ENCODE measurements around the gene CLTA. TPM values are rescaled to one million over a fixed set of nuclear protein-coding genes. Genes with fewer than 3 reads are reported as not detected.

CLTA gene
- total RNA-seq, 1 experiment from 2014 or later = 195 TPM

GRCh38 chr9:36142510-36143244, 48.0 kb upstream of the CLTA start:
- H2BK20ac ChIP-seq (ENCODE audit: low read depth, low read length, poor library complexity, severe bottlenecking) = no peak overlapping the region
- H3K27me3 Mint-ChIP-seq (ENCODE audit: low read depth) = peaks cover 58% of the 10 kb centered on the region
- no peak for TF ChIP-seq CTCF (conservative IDR thresholded peaks at IDR 0.05)
- H3K27me3 ChIP-seq (ENCODE audit: insufficient read depth, low read length) = peaks cover 12% of the 10 kb centered on the region
- H3K14ac ChIP-seq (ENCODE audit: insufficient read depth, low read length) = no peak overlapping the region
- no peak overlapping the region for H2AFZ ChIP-seq (ENCODE audit: low read length)
- H3K79me1 ChIP-seq (ENCODE audit: insufficient read depth, low read depth, low read length, poor library complexity, severe bottlenecking) = no peaks in the 10 kb centered on the region
- H3K4me3 Mint-ChIP-seq = no peak overlapping the region
- DNase-seq = no peak
- no peak overlapping the region for H2AK5ac ChIP-seq (ENCODE audit: insufficient read length, low read length)
- H3K36me3 Mint-ChIP-seq (ENCODE audit: insufficient read depth in 1 of 3, low read depth in 3 of 3) = peaks cover 13 to 19% (median 17%) of the 10 kb centered on the region in 3 experiments; a peak in 6 of 7 replicates
- no peak overlapping the region for H4K8ac ChIP-seq (replicated peaks; ENCODE audit: insufficient read length, low read depth, low read length)
- no peak overlapping the region for H4K5ac ChIP-seq (ENCODE audit: insufficient read length, low read depth, low read length)
- H2BK15ac ChIP-seq (ENCODE audit: low read depth, low read length) = no peak overlapping the region
- H3K79me2 ChIP-seq (ENCODE audit: insufficient read depth, low read length) = no peaks in the 10 kb centered on the region
- no peaks in the 10 kb centered on the region for H3K23me2 ChIP-seq (ENCODE audit: insufficient read length, low read depth, low read length, poor library complexity, severe bottlenecking)
- no peaks in the 10 kb centered on the region for H3K9me3 ChIP-seq (ENCODE audit: control insufficient read depth, low read depth, low read length)
- peaks cover 12 to 13% of the 10 kb centered on the region in 2 experiments for H3K9me3 Mint-ChIP-seq
- no peak overlapping the region for H4K91ac ChIP-seq (ENCODE audit: insufficient read length, low read depth, low read length)
- no peak overlapping the region for H2BK120ac ChIP-seq (ENCODE audit: low read depth, low read length, poor library complexity, severe bottlenecking)
- no peak overlapping the region for H3K4ac ChIP-seq (ENCODE audit: low read depth, low read length)
- no peaks in the 10 kb centered on the region for H4K20me1 ChIP-seq (ENCODE audit: control insufficient read depth, insufficient read depth, insufficient read length)
- WGBS (ENCODE audit: extremely low coverage, insufficient read length, low lambda C conversion rate) = no CpG with 5 or more reads among the region's 12 CpGs
- peaks cover 3 to 10% of the 10 kb centered on the region in 2 experiments; a peak in 2 of 4 replicates for H3K4me1 Mint-ChIP-seq
- no peak overlapping the region for H3K23ac ChIP-seq (ENCODE audit: insufficient read length, low read depth, low read length)
- H3K18ac ChIP-seq (ENCODE audit: insufficient read length, low read depth, low read length) = no peak overlapping the region
- H3K9ac ChIP-seq (ENCODE audit: extremely low read depth, insufficient read length, low read length) = no peak overlapping the region
- no peak overlapping the region for H2BK12ac ChIP-seq (ENCODE audit: insufficient read length, low read depth, low read length)
- H3T11ph ChIP-seq (ENCODE audit: low read length) = no peak overlapping the region
- no peak overlapping the region for H3K27ac ChIP-seq (ENCODE audit: insufficient read length, low read depth, low read length)
- H3K27ac Mint-ChIP-seq = no peak overlapping the region
- H3K56ac ChIP-seq (ENCODE audit: insufficient read length, low read depth, low read length) = no peak overlapping the region
- H3K4me1 ChIP-seq (ENCODE audit: insufficient read depth, low read length) = no peaks in the 10 kb centered on the region
- H3K4me2 ChIP-seq (ENCODE audit: insufficient read depth, insufficient read length, low read length) = no peak overlapping the region
- H2BK5ac ChIP-seq (ENCODE audit: insufficient read length, low read length) = no peak overlapping the region

All from H9 (cell line).